Nephron (organoid): Measurements from ENCODE around the gene PNPLA2.

ENCODE experiments used
- H3K27ac Mint-ChIP-seq, 3 experiments: 2 replicates each; pipeline ENCODE4 v1.8.0; 2020; ENCODE audit warnings: mixed read lengths in 3 of 3, mild to moderate bottlenecking in 2 of 3, moderate library complexity in 1 of 3
- H3K27me3 Mint-ChIP-seq: 2 replicates; pipeline ENCODE4 v1.8.0; 2021; ENCODE audit warnings: low read depth, mild to moderate bottlenecking, moderate library complexity, mixed read lengths
- H3K36me3 Mint-ChIP-seq: 2 replicates; pipeline ENCODE4 v1.8.0; 2020; ENCODE audit warnings: low read depth, mixed read lengths
- H3K4me1 Mint-ChIP-seq: 2 replicates; pipeline ENCODE4 v1.8.0; 2020; ENCODE audit warnings: mixed read lengths
- H3K4me3 Mint-ChIP-seq, 3 experiments: 2 replicates each; pipeline ENCODE4 v1.8.0; 2020; ENCODE audit warnings: mild to moderate bottlenecking in 3 of 3, mixed read lengths in 3 of 3, moderate library complexity in 2 of 3
- H3K9me3 Mint-ChIP-seq: 2 replicates; pipeline ENCODE4 v1.8.0; 2020; ENCODE audit warnings: mixed read lengths
- TF ChIP-seq, protein P1 (sequence below), 3 experiments: fragments of 200-600 bp; sonication (generic); IDR thresholded peaks; one replicate each; pipeline ENCODE4 v1.5.0; 2021; ENCODE audit warnings: antibody characterized with exemption in 3 of 3; ENCODE audit not compliant: unreplicated experiment in 3 of 3

The PNPLA2 gene

DNA sequence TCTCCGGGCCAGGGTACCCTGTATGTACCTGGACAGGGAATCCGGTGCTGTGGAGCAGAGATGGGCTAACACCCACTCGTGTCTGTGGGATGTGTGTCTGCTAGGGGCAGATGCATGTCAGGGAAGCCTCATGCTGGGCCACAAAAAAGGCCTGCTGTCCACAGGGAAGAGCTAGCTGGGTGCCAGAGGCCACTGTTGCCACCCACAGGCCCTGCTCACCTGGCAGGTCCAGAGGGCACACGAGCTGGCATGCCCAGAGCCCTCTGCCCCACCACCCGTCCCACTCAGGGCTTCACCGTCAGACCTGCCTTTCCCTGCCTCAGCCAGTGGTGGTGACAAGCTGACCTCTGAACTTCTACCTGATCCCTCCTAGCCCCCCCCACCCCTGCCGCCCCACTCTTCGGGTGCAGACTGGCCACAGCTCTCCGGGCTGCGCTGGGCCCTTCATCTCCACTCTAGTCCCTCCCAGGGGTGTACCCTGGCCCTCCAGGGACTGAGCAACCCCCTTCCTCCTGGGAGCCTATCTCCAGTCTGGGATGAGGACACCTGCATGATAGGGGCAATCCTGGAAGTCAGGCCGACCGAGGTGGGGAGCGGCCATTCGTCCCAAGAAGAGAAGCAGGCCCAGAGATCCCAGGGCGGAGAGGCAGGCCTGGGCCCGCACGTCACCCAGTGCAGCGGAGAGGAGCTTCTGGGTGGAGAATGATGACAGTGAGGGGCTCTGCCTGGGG, 22.0 kb upstream of the PNPLA2 start:
- Mint-ChIP-seq H3K4me3 (peak overlapping the region; percentile 91 to 95 (median 94)), H3K4me1 (peaks cover 14% of the 10 kb centered on the region), H3K36me3 (no peaks in the 10 kb centered on the region), H3K9me3 (no peaks in the 10 kb centered on the region), H3K27ac (peak overlapping the region; percentile 87 to 98 (median 94)), H3K27me3 (no peaks in the 10 kb centered on the region)
- TF ChIP-seq, protein P1, sequence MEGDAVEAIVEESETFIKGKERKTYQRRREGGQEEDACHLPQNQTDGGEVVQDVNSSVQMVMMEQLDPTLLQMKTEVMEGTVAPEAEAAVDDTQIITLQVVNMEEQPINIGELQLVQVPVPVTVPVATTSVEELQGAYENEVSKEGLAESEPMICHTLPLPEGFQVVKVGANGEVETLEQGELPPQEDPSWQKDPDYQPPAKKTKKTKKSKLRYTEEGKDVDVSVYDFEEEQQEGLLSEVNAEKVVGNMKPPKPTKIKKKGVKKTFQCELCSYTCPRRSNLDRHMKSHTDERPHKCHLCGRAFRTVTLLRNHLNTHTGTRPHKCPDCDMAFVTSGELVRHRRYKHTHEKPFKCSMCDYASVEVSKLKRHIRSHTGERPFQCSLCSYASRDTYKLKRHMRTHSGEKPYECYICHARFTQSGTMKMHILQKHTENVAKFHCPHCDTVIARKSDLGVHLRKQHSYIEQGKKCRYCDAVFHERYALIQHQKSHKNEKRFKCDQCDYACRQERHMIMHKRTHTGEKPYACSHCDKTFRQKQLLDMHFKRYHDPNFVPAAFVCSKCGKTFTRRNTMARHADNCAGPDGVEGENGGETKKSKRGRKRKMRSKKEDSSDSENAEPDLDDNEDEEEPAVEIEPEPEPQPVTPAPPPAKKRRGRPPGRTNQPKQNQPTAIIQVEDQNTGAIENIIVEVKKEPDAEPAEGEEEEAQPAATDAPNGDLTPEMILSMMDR (IDR thresholded peaks at IDR 0.05; ENCODE audit: unreplicated experiment in 3 of 3): no peak

DNA sequence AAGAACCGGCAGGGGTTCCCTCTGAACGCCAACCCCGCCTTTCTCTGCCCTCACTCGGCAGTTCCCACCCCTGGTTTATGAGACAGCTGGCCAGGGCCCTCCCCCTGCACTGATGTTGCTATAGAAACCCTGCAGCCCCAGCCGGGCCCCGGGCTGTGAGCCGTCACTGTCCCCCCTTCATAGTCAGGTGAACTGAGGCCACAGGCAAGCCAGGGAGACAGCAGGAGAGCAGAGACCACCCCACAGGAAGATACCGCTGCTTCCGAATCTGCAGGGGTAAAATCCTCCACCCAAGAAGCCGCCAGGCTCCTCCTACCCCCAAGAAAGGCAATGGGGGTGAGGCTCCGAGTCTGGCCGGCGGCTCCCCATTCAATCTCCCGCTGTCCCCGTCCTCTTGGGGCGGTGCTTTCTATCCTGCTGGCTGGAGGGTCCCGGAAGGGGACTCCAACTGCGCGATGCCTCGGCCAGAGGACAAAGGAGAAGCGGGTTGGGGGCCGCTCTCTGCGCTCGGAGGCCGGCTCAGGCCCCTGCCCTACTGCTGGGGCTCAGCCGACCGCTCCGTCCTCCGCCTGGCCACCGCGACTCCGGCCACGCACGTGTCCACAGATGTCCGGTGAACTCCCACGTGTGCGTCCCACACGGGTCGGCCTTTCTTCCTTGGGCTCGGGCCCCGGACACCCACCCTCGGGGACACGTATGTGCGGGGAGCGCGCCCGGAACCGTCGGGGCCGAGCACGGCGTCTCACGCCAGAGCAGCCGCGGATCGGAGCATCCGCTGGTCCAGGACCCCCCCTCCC, 21.2 kb upstream of the PNPLA2 start:
- H3K27ac Mint-ChIP-seq: peak overlapping the region; percentile 87 to 98 (median 94)
- peak overlapping the region; percentile 91 to 95 (median 94) for H3K4me3 Mint-ChIP-seq
- H3K36me3 Mint-ChIP-seq: no peaks in the 10 kb centered on the region
- H3K4me1 Mint-ChIP-seq: peaks cover 14% of the 10 kb centered on the region
- no peaks in the 10 kb centered on the region for H3K27me3 Mint-ChIP-seq
- H3K9me3 Mint-ChIP-seq: no peaks in the 10 kb centered on the region
- TF ChIP-seq, protein P1 (IDR thresholded peaks at IDR 0.05; ENCODE audit: unreplicated experiment in 3 of 3): no peak

DNA sequence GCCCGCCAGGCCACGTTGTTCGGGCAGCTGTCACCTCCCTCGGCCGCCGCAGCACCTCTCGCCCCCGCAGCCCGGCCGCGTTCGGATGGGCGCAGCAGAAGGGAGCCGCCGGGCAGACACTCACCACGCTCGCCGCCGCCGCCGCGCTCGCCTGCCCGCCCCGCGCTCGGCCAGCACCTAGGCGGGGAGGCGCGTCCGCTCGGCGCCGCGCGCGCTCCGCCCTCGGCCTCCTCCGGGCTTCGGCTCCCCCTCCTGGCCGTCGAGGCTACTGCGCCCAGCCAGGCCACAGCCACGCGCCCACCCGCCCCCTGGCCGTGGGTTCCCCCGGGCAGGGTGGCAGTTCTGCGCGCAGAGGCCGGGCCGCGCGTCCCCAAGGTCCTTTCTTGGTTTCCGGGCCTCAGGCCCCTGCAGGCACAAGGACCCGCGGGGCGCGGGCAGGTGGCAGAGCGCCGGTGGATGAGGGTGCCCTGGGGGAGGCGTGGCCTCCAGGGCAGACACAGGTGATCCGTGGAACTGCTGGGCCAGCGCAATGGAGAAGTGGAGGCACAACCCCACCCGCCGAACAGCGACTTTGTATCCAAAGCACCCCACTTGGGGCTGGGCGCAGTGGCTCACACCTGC, 20.5 kb upstream of the PNPLA2 start, which contains the start of gene SLC25A22:
Gene SLC25A22 (minus strand): TSS at position 189 of the 621 bp plus-strand sequence. CDS start 3,275 bp downstream, outside the sequence.
- peaks cover 14% of the 10 kb centered on the region for H3K4me1 Mint-ChIP-seq
- no peaks in the 10 kb centered on the region for H3K36me3 Mint-ChIP-seq
- TF ChIP-seq, protein P1 (IDR thresholded peaks at IDR 0.05; ENCODE audit: unreplicated experiment in 3 of 3): peak; percentile 84 to 87 (median 86)
- peak within 1 kb of the TSS; percentile 87 to 98 (median 94) for H3K27ac Mint-ChIP-seq
- H3K27me3 Mint-ChIP-seq: no peaks in the 10 kb centered on the region
- no peaks in the 10 kb centered on the region for H3K9me3 Mint-ChIP-seq
- H3K4me3 Mint-ChIP-seq: peak within 1 kb of the TSS; percentile 91 to 95 (median 94)

DNA sequence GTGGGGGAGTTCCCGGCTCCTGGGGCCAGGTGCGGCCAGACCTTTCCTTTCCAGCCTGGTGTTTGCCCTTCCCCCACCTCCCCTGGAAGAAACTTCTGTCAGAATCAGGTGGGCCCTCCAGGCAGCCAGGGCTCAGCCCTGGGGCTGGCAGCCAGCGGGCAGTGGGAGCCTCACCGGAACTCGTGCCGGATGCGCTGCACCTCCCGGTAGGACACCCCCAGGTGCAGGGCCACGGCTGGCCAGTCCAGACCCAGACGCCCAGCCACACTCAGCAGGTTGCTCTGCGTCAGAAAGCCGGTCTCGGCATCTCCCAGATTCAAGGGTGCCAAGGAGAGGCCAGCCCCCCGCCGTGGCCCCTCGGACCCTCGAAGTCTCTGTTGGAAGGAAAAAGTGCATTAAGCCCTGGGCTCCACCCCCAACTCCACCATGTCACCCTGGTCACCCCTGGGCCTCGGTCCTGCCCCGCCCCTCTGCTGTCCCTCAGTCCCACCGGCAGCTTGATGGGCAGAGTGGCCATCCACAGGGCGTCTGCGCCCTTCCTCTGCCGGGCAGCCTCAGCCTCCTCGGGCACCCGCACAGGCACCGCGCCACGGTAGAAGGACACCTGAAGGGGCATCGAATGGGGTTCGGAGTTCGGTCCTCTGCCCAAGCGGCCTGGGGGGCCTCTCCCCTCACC, 18.9 kb upstream of the PNPLA2 start:
- no peak overlapping the region for H3K27ac Mint-ChIP-seq

DNA sequence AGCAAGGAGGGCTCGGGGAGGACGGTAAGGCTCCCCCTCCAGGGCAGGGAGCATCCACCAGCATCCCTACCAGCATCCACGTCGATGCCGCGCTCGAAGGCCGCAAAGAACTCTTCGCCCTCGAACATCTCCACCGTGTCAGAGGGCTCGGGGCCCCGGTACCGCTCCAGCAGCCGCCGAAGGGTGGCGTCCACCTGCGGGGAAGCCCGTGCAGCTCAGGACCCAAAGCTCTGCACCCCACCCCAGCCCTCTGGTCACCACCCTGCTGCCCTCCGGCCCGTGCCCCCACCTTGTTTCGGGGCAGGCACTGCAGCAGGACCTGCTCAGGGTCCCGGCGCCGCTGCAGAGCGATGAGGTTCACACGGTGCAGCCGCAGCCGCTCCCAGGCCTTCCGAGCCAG, 18.2 kb upstream of the PNPLA2 start:
- Mint-ChIP-seq H3K36me3 (no peaks in the 10 kb centered on the region), H3K4me1 (peaks cover 14% of the 10 kb centered on the region), H3K4me3 (peak overlapping the region in 2 of 3 experiments; percentile 34 to 36), H3K27me3 (no peaks in the 10 kb centered on the region), H3K9me3 (no peaks in the 10 kb centered on the region), H3K27ac (no peak overlapping the region)
- TF ChIP-seq, protein P1 (IDR thresholded peaks at IDR 0.05; ENCODE audit: unreplicated experiment in 3 of 3): no peak

More for the DNA sequence above, 18.9 kb upstream of the PNPLA2 start:
- TF ChIP-seq, protein P1 (IDR thresholded peaks at IDR 0.05; ENCODE audit: unreplicated experiment in 3 of 3): no peak
- Mint-ChIP-seq H3K36me3 (no peaks in the 10 kb centered on the region), H3K27me3 (no peaks in the 10 kb centered on the region), H3K9me3 (no peaks in the 10 kb centered on the region), H3K4me3 (peak overlapping the region in 1 of 3 experiments; percentile 34), H3K4me1 (peaks cover 14% of the 10 kb centered on the region)
